HCT116 (cell line): Measurements from ENCODE around the gene MCOLN1. TPM values are rescaled to one million over a fixed set of nuclear protein-coding genes. Genes with fewer than 3 reads are reported as not detected.

Experiments used
- ATAC-seq: fragments of 200-7000 bp; cut with Tn5 transposase; 2 replicates; pipeline ENCODE4 v1.9.1; 2020; ENCODE audit warnings: mild to moderate bottlenecking, moderate library complexity
- BruUV-seq: library from RNA; stranded (reverse); fragments of 400-500 nt; replicated peaks from 2 replicates; lab custom pipeline; 2021; lab: Mats Ljungman, UMichigan
- CTCF ChIA-PET: fragments of 300-600 bp; sonication (Branson Sonifier 250); formaldehyde crosslinking; loops from one replicate; lab custom pipeline; 2021; ENCODE audit warnings: antibody characterized with exemption; lab: Charles Lee
- POLR2A ChIA-PET: fragments of 300-600, 350-600 bp; sonication (Branson Sonifier 250); formaldehyde crosslinking; loops from one replicate; lab custom pipeline; 2021; ENCODE audit warnings: antibody characterized with exemption; lab: Charles Lee
- RAD21 ChIA-PET, 2 experiments: fragments of 300-600 bp; sonication (Branson Sonifier 250); formaldehyde crosslinking; loops; one replicate each; lab custom pipeline; 2023; ENCODE audit warnings: low total read pairs in 2 of 2; ENCODE audit not compliant: uncharacterized antibody in 2 of 2, unreplicated experiment in 2 of 2, low non-redundant PET in 1 of 2; lab: Charles Lee
- DNase-seq: peaks from one replicate; pipeline ENCODE4 v3.0.0-alpha.2; 2010; ENCODE audit warnings: low read depth, low spot score
- H2AFZ ChIP-seq: fragments of 200-600 bp; shearing (Covaris generic), sonication (generic); 2 replicates; pipeline ENCODE4 v1.6.1; 2017; ENCODE audit warnings: low read depth, mixed run types, mixed read lengths, antibody characterized with exemption, low read length; ENCODE audit not compliant: poor library complexity, severe bottlenecking
- H3K27ac ChIP-seq: 2 replicates; pipeline ENCODE4 v1.5.1; 2012; ENCODE audit warnings: low read depth, low read length
- H3K27me3 ChIP-seq: fragments of 200-600 bp; sonication (generic); 2 replicates; pipeline ENCODE4 v1.6.1; 2016; ENCODE audit warnings: mixed run types, low read length, mixed read lengths; ENCODE audit not compliant: insufficient read depth
- H3K36me3 ChIP-seq, 2 experiments: fragments of 200-500 bp in 1 of 2; fragments of 200-600 bp in 1 of 2; sonication (Bioruptor generic) in 1 of 2; sonication (generic) in 1 of 2; 2 replicates each; pipeline versions ENCODE4 v1.5.1 to v1.6.1; 2014 to 2016; ENCODE audit warnings: low read length in 2 of 2, inconsistent platforms in 1 of 2, mixed read lengths in 1 of 2, mixed run types in 1 of 2; ENCODE audit not compliant: insufficient read depth in 2 of 2, control insufficient read depth in 1 of 2
- H3K4me1 ChIP-seq, 2 experiments: fragments of 200-600 bp in 1 of 2; sonication (generic) in 1 of 2; 2 replicates each; pipeline versions ENCODE4 v1.5.1 to v1.6.1; 2012 to 2017; ENCODE audit warnings: low read length in 2 of 2, inconsistent platforms in 1 of 2, mild to moderate bottlenecking in 1 of 2, mixed read lengths in 1 of 2, mixed run types in 1 of 2, moderate library complexity in 1 of 2; ENCODE audit not compliant: insufficient read depth in 2 of 2, control insufficient read depth in 1 of 2
- H3K4me2 ChIP-seq: fragments of 200-600 bp; sonication (generic); 2 replicates; pipeline ENCODE4 v1.6.1; 2017; ENCODE audit warnings: mixed run types, low read length, mixed read lengths
- H3K4me3 ChIP-seq, 2 experiments: fragments of 200-600 bp in 1 of 2; sonication (generic) in 1 of 2; replicated peaks in 1 of 2; 2 replicates each; pipeline ENCODE4 v1.5.1; 2011 to 2016; ENCODE audit warnings: low read length in 2 of 2, control low read depth in 1 of 2, low read depth in 1 of 2, mild to moderate bottlenecking in 1 of 2, mixed read lengths in 1 of 2, mixed run types in 1 of 2
- H3K79me2 ChIP-seq: fragments of 200-600 bp; sonication (generic); 2 replicates; pipeline ENCODE4 v1.6.1; 2017; ENCODE audit warnings: mild to moderate bottlenecking, mixed run types, low read length, moderate library complexity, mixed read lengths; ENCODE audit not compliant: insufficient read depth
- H3K9ac ChIP-seq: fragments of 200-600 bp; sonication (generic); 2 replicates; pipeline ENCODE4 v1.6.1; 2016; ENCODE audit warnings: low read length, mixed read lengths
- H3K9me2 ChIP-seq: fragments of 200-600 bp; sonication (generic), shearing (Covaris generic); 2 replicates; pipeline ENCODE4 v1.6.1; 2017; ENCODE audit warnings: mixed run types, mild to moderate bottlenecking, moderate library complexity; ENCODE audit not compliant: insufficient read depth
- H3K9me3 ChIP-seq, 2 experiments: fragments of 200-500 bp in 1 of 2; fragments of 200-600 bp in 1 of 2; sonication (Bioruptor generic) in 1 of 2; sonication (generic) in 1 of 2; 2 replicates each; pipeline ENCODE4 v1.6.1; 2014 to 2017; ENCODE audit warnings: low read length in 2 of 2, mixed read lengths in 2 of 2, inconsistent platforms in 1 of 2, low read depth in 1 of 2, mild to moderate bottlenecking in 1 of 2, mixed run types in 1 of 2, moderate library complexity in 1 of 2; ENCODE audit not compliant: control insufficient read depth in 1 of 2, insufficient read depth in 1 of 2
- H4K20me1 ChIP-seq: fragments of 200-600 bp; sonication (generic), shearing (Covaris generic); 2 replicates; pipeline ENCODE4 v1.6.1; 2017; ENCODE audit warnings: mixed run types, mild to moderate bottlenecking, moderate library complexity; ENCODE audit not compliant: insufficient read depth
- ATF3 ChIP-seq: IDR thresholded peaks from 2 replicates; pipeline ENCODE4 v1.6.1; 2012
- CBX3 ChIP-seq: IDR thresholded peaks from 2 replicates; pipeline ENCODE4 v1.6.1; 2012; ENCODE audit warnings: low read depth
- CEBPB ChIP-seq: IDR thresholded peaks from 2 replicates; pipeline ENCODE4 v1.6.1; 2012; ENCODE audit warnings: low read depth
- CTCF ChIP-seq, 3 experiments: fragments of 200-600 bp in 1 of 3; sonication (generic) in 1 of 3; IDR thresholded peaks in 2 of 3; conservative IDR thresholded peaks in 1 of 3; 2 replicates each; pipeline ENCODE4 v1.5.1; 2012 to 2017; ENCODE audit warnings: low read depth in 2 of 3, low read length in 2 of 3, antibody characterized with exemption in 1 of 3, borderline replicate concordance in 1 of 3, control low read depth in 1 of 3, mild to moderate bottlenecking in 1 of 3, mixed read lengths in 1 of 3, mixed run types in 1 of 3, moderate library complexity in 1 of 3; ENCODE audit not compliant: insufficient read depth in 1 of 3
- EGR1 ChIP-seq: IDR thresholded peaks from 2 replicates; pipeline ENCODE4 v1.6.1; 2012; ENCODE audit warnings: low read depth
- EZH2 ChIP-seq: fragments of 200-600 bp; sonication (generic); IDR thresholded peaks from 2 replicates; pipeline ENCODE4 v1.6.1; 2017; ENCODE audit warnings: antibody characterized with exemption, mixed run types
- POLR2A ChIP-seq: IDR thresholded peaks from 2 replicates; pipeline ENCODE4 v1.7.0; 2011; ENCODE audit warnings: borderline replicate concordance; ENCODE audit not compliant: insufficient read depth, insufficient read length; ENCODE audit errors: extremely low read depth
- REST ChIP-seq: IDR thresholded peaks from 2 replicates; pipeline ENCODE4 v1.6.1; 2012; ENCODE audit warnings: low read depth
- SIN3A ChIP-seq: IDR thresholded peaks from 2 replicates; pipeline ENCODE4 v1.6.1; 2012; ENCODE audit warnings: low read depth
- SRF ChIP-seq: IDR thresholded peaks from 2 replicates; pipeline ENCODE4 v1.6.1; 2012; ENCODE audit warnings: low read depth
- ZFX ChIP-seq: fragments of 450-650 bp; IDR thresholded peaks from 2 replicates; pipeline ENCODE4 v1.6.1; 2017
- intact Hi-C: fragments of 100-400 bp; cut with micrococcal nuclease; formaldehyde crosslinking; loops from 2 replicates; pipeline ENCODE4 v1.10.0; 2022
- total RNA-seq: library from RNA; stranded (reverse); gene quantifications from one replicate; pipeline ENCODE4 v1.2.1, GENCODE V29; 2021; ENCODE audit not compliant: unreplicated experiment

The MCOLN1 gene
- total RNA-seq, 1 experiment from 2014 or later = 19.1 TPM

- no peak overlapping the region for H3K27ac ChIP-seq
- POLR2A ChIA-PET = interaction anchor here (1.0 kb wide), 1 partner anchor 17 kb away, joined by 4 read pairs; no protein-coding TSS in a partner anchor
- no peaks in the 10 kb centered on the region for H3K79me2 ChIP-seq
- peaks cover 6 to 8% of the 10 kb centered on the region in 2 experiments; a peak in 3 of 4 replicates for H3K36me3 ChIP-seq
- no peak overlapping the region for H3K4me3 ChIP-seq
- ATAC-seq (peak; percentile 52), DNase-seq (no peak)
- RAD21 ChIA-PET = no interaction called here
- no peak for TF ChIP-seq CTCF (IDR thresholded peaks at IDR 0.05 in 2 of 3, conservative IDR thresholded peaks at IDR 0.05 in 1 of 3; ENCODE audit: borderline replicate concordance in 1 of 3, insufficient read depth in 1 of 3, low read depth in 2 of 3, low read length in 2 of 3)
- no peak for TF ChIP-seq EZH2
- no peak for TF ChIP-seq CEBPB
- no peak for TF ChIP-seq EGR1
- TF ChIP-seq POLR2A = no peak
- no peak for TF ChIP-seq CBX3
- TF ChIP-seq SIN3A = no peak
- no peak for TF ChIP-seq ZFX
- TF ChIP-seq REST = no peak
- no peak for TF ChIP-seq ATF3
- no peak for TF ChIP-seq SRF
- peaks cover 0 to 6% of the 10 kb centered on the region in 2 experiments; a peak in 3 of 4 replicates for H3K4me1 ChIP-seq
- no peaks in the 10 kb centered on the region for H4K20me1 ChIP-seq
- BruUV-seq = no TSS peak
- no peak overlapping the region for H2AFZ ChIP-seq
- no peak overlapping the region for H3K4me2 ChIP-seq
- no peaks in the 10 kb centered on the region for H3K27me3 ChIP-seq
- H3K9ac ChIP-seq = no peak overlapping the region
- no peaks in the 10 kb centered on the region for H3K9me2 ChIP-seq
- intact Hi-C loops = no loop called here
- CTCF ChIA-PET = interaction anchor here (1.0 kb wide), 1 partner anchor 13 kb away, joined by 4 read pairs; no protein-coding TSS in a partner anchor
- no peaks in the 10 kb centered on the region for H3K9me3 ChIP-seq
Measured at GRCh38 chr19:7554990-7555864, 32.8 kb downstream of the MCOLN1 start.
